H1 (cell line): Measurements from ENCODE around the gene ACTL9. TPM values are rescaled to one million over a fixed set of nuclear protein-coding genes. Genes with fewer than 3 reads are reported as not detected.
A peak's percentile ranks its signal among the peaks of the same experiment; 100 is the strongest.

ENCODE experiments used
- CTCF ChIA-PET: fragments of 300-600 bp; sonication (Branson Sonifier 250); formaldehyde crosslinking; loops from one replicate; lab custom pipeline; 2021; ENCODE audit not compliant: partially characterized antibody; lab: Charles Lee
- POLR2A ChIA-PET: fragments of 300-600 bp; sonication (Branson Sonifier 250); formaldehyde crosslinking; loops from one replicate; lab custom pipeline; 2021; ENCODE audit warnings: inconsistent platforms; ENCODE audit not compliant: partially characterized antibody; lab: Charles Lee
- DNase-seq, 2 experiments: peaks; one replicate each; pipeline versions ENCODE4 v3.0.0 to v3.0.0-alpha.2; 2010 to 2022; ENCODE audit warnings: low spot score in 2 of 2, low read depth in 1 of 2, mixed read lengths in 1 of 2
- FAIRE-seq: peaks from 2 replicates; lab custom pipeline; 2011; peaks lifted over from hg19 to GRCh38; lab: Jason Lieb, UNC
- H2AFZ ChIP-seq: 2 replicates; pipeline ENCODE4 v1.8.1; 2012; ENCODE audit warnings: low read length, inconsistent platforms
- H2AK5ac ChIP-seq: 2 replicates; pipeline ENCODE4 v1.6.1; 2013; ENCODE audit warnings: low read depth, low read length
- H2BK120ac ChIP-seq: replicated peaks from 2 replicates; pipeline ENCODE3; 2013; ENCODE audit warnings: low read depth, low read length, inconsistent platforms
- H2BK12ac ChIP-seq: 2 replicates; pipeline ENCODE4 v1.6.1; 2013; ENCODE audit warnings: low read depth, low read length
- H2BK15ac ChIP-seq: 2 replicates; pipeline ENCODE4 v1.6.1; 2013; ENCODE audit warnings: low read length
- H2BK20ac ChIP-seq: 2 replicates; pipeline ENCODE4 v1.6.1; 2013; ENCODE audit warnings: low read length
- H2BK5ac ChIP-seq: 2 replicates; pipeline ENCODE4 v1.6.1; 2013; ENCODE audit warnings: low read depth, low read length
- H3K14ac ChIP-seq: 2 replicates; pipeline ENCODE4 v1.6.1; 2013; ENCODE audit warnings: inconsistent platforms; ENCODE audit not compliant: insufficient read length
- H3K18ac ChIP-seq: 2 replicates; pipeline ENCODE4 v1.6.1; 2013; ENCODE audit warnings: low read length; ENCODE audit errors: extremely low read depth
- H3K23ac ChIP-seq: 2 replicates; pipeline ENCODE4 v1.6.1; 2013; ENCODE audit warnings: inconsistent platforms; ENCODE audit not compliant: insufficient read length
- H3K23me2 ChIP-seq: 2 replicates; pipeline ENCODE4 v1.6.1; 2013; ENCODE audit warnings: low read depth, low read length
- H3K27ac ChIP-seq: 2 replicates; pipeline ENCODE4 v1.6.1; 2011; ENCODE audit warnings: low read depth, low read length, inconsistent platforms
- H3K27me3 ChIP-seq, 4 experiments: replicated peaks in 1 of 4; 1 replicate in 1 of 4; 2 replicates in 3 of 4; pipeline versions ENCODE4 v1.6.1 to v1.8.1; 2011 to 2013; ENCODE audit warnings: low read length in 3 of 4, mild to moderate bottlenecking in 3 of 4, inconsistent platforms in 2 of 4, mixed read lengths in 2 of 4, moderate library complexity in 1 of 4; ENCODE audit not compliant: control insufficient read depth in 3 of 4, insufficient read depth in 3 of 4; ENCODE audit errors: extremely low read depth in 1 of 4
- H3K36me3 ChIP-seq, 4 experiments: 2 replicates each; pipeline versions ENCODE4 v1.6.1 to v1.8.1; 2011 to 2013; ENCODE audit warnings: mild to moderate bottlenecking in 4 of 4, low read length in 3 of 4, moderate library complexity in 2 of 4, control low read depth in 1 of 4, inconsistent platforms in 1 of 4; ENCODE audit not compliant: insufficient read depth in 4 of 4, control insufficient read depth in 2 of 4
- H3K4ac ChIP-seq: replicated peaks from 2 replicates; pipeline ENCODE3; 2013; ENCODE audit warnings: low read length, low read depth, mixed read lengths, inconsistent platforms; ENCODE audit not compliant: insufficient read length
- H3K4me1 ChIP-seq, 4 experiments: replicated peaks in 1 of 4; 1 replicate in 1 of 4; 2 replicates in 3 of 4; pipeline versions ENCODE4 v1.6.1 to v1.8.1; 2011 to 2013; ENCODE audit warnings: low read length in 3 of 4, inconsistent platforms in 2 of 4, mixed read lengths in 1 of 4; ENCODE audit not compliant: insufficient read depth in 4 of 4, control insufficient read depth in 3 of 4
- H3K4me2 ChIP-seq, 2 experiments: 2 replicates each; pipeline versions ENCODE4 v1.6.1 to v1.8.1; 2011 to 2013; ENCODE audit warnings: low read depth in 2 of 2, low read length in 2 of 2, control low read depth in 1 of 2, inconsistent platforms in 1 of 2, mild to moderate bottlenecking in 1 of 2; ENCODE audit not compliant: insufficient read depth in 1 of 2
- H3K4me3 ChIP-seq, 4 experiments: fragments of 200-600, 300-600 bp in 1 of 4; sonication (generic), shearing (Covaris generic), sonication (Bioruptor Twin) in 1 of 4; 2 replicates each; pipeline versions ENCODE4 v1.5.1 to v1.8.1; 2011 to 2016; ENCODE audit warnings: low read length in 4 of 4, low read depth in 3 of 4, control low read depth in 2 of 4, inconsistent platforms in 2 of 4, mild to moderate bottlenecking in 2 of 4, mixed read lengths in 1 of 4, moderate library complexity in 1 of 4; ENCODE audit not compliant: insufficient read depth in 2 of 4; ENCODE audit errors: extremely low read depth in 1 of 4
- H3K56ac ChIP-seq: replicated peaks from 2 replicates; pipeline ENCODE3; 2013; ENCODE audit warnings: low read depth, mild to moderate bottlenecking, mixed read lengths, low read length, inconsistent platforms; ENCODE audit not compliant: insufficient read length
- H3K79me1 ChIP-seq: 2 replicates; pipeline ENCODE4 v1.6.1; 2013; ENCODE audit warnings: low read depth, low read length, control low read depth
- H3K79me2 ChIP-seq, 2 experiments: 2 replicates each; pipeline versions ENCODE4 v1.6.1 to v1.8.1; 2012 to 2013; ENCODE audit warnings: low read length in 2 of 2, mild to moderate bottlenecking in 2 of 2, inconsistent platforms in 1 of 2; ENCODE audit not compliant: insufficient read depth in 2 of 2, control insufficient read depth in 1 of 2
- H3K9ac ChIP-seq, 4 experiments: replicated peaks in 1 of 4; 1 replicate in 1 of 4; 2 replicates in 3 of 4; pipeline versions ENCODE4 v1.6.1 to v1.8.1; 2011 to 2013; ENCODE audit warnings: low read depth in 3 of 4, low read length in 3 of 4, control low read depth in 2 of 4, mild to moderate bottlenecking in 2 of 4, moderate library complexity in 2 of 4, inconsistent platforms in 1 of 4; ENCODE audit errors: extremely low read depth in 1 of 4
- H3K9me3 ChIP-seq, 2 experiments: 2 replicates each; pipeline versions ENCODE4 v1.6.1 to v1.8.1; 2012 to 2013; ENCODE audit warnings: mild to moderate bottlenecking in 2 of 2, moderate library complexity in 2 of 2, control low read depth in 1 of 2, inconsistent platforms in 1 of 2, low read depth in 1 of 2, low read length in 1 of 2, mixed read lengths in 1 of 2; ENCODE audit not compliant: insufficient read depth in 2 of 2
- H4K20me1 ChIP-seq, 2 experiments: replicated peaks in 1 of 2; 2 replicates each; pipeline versions ENCODE3 to v1.8.1; 2011 to 2013; ENCODE audit warnings: inconsistent platforms in 2 of 2, low read length in 2 of 2, mild to moderate bottlenecking in 1 of 2; ENCODE audit not compliant: insufficient read depth in 2 of 2, control insufficient read depth in 1 of 2
- H4K5ac ChIP-seq: 2 replicates; pipeline ENCODE4 v1.6.1; 2013; ENCODE audit warnings: low read length, low read depth, mixed read lengths, inconsistent platforms; ENCODE audit not compliant: insufficient read length
- H4K8ac ChIP-seq: 2 replicates; pipeline ENCODE4 v1.8.0; 2013; ENCODE audit warnings: mild to moderate bottlenecking, moderate library complexity, low read length, inconsistent platforms; ENCODE audit not compliant: insufficient read depth; ENCODE audit errors: extremely low read depth
- H4K91ac ChIP-seq: replicated peaks from 2 replicates; pipeline ENCODE3; 2013; ENCODE audit warnings: low read length, mixed read lengths, inconsistent platforms; ENCODE audit not compliant: insufficient read length
- EGR1 ChIP-seq: IDR thresholded peaks from 2 replicates; pipeline ENCODE4 v1.6.1; 2011; ENCODE audit warnings: low read depth, low read length, borderline replicate concordance
- HDAC2 ChIP-seq, 2 experiments: fragments of 300-600 bp in 1 of 2; sonication (generic) in 1 of 2; IDR thresholded peaks; 2 replicates each; pipeline ENCODE4 v1.6.1; 2011 to 2012; ENCODE audit warnings: low read depth in 2 of 2, low read length in 2 of 2, mild to moderate bottlenecking in 2 of 2, moderate library complexity in 2 of 2, borderline replicate concordance in 1 of 2, inconsistent platforms in 1 of 2
- JUND ChIP-seq: IDR thresholded peaks from 2 replicates; pipeline ENCODE4 v1.6.1; 2011; ENCODE audit warnings: mild to moderate bottlenecking, improper control_type of control experiment, low read length
- KDM1A ChIP-seq: fragments of 200-600, 300-600 bp; sonication (generic); IDR thresholded peaks from 2 replicates; pipeline ENCODE4 v1.7.1; 2016; ENCODE audit warnings: mild to moderate bottlenecking, low read length, borderline replicate concordance
- RFX5 ChIP-seq: IDR thresholded peaks from 2 replicates; pipeline ENCODE4 v1.6.1; 2011; ENCODE audit warnings: low read depth, low read length, improper control_type of control experiment, borderline replicate concordance
- WGBS, 2 experiments: shearing (Covaris generic) in 1 of 2; methylation state at CpG; one replicate each; pipeline versions ENCODE4 v1.1.6 to v1.1.7; 2013 to 2015; ENCODE audit warnings: low lambda C conversion rate in 2 of 2, mixed read lengths in 2 of 2, inconsistent platforms in 1 of 2, low coverage in 1 of 2, missing lambda C conversion rate in 1 of 2; ENCODE audit not compliant: insufficient replicate concordance in 2 of 2, insufficient coverage in 1 of 2, insufficient read length in 1 of 2; ENCODE audit errors: extremely low coverage in 1 of 2, missing lambda C conversion rate in 1 of 2; 5-methylcytosine and 5-hydroxymethylcytosine counted together
- polyA plus RNA-seq, 7 experiments: library from polyadenylated mRNA; depleted of rRNA in 3 of 7; stranded (reverse) in 5 of 7; unstranded in 2 of 7; fragments of >200 nt in 5 of 7; fragments of 200-250 nt in 2 of 7; gene quantifications; 1 replicate in 5 of 7; 2 replicates in 1 of 7; 4 replicates in 1 of 7; pipeline versions ENCODE4 v1.2.1 to v1.2.3, GENCODE V29; 2011 to 2013; ENCODE audit warnings: missing spikeins in 2 of 7, mixed read lengths in 2 of 7
- total RNA-seq: library from RNA; stranded (reverse); fragmentation: NEBNext Ultra II Directional; extraction: Animal tissue kit (Norgen Biotek cat#: 25700); gene quantifications from 2 replicates; pipeline ENCODE4 v1.2.1, GENCODE V29; 2021

Gene ACTL9
- total and polyA plus RNA-seq, 2 of the 8 experiments (the other 6 are each of a cell fraction or from before 2014, with no cell fraction given) = not detected

GRCh38 chr19:8664671-8665057, 33.9 kb downstream of the ACTL9 start:
- H3K79me1 ChIP-seq = no peaks in the 10 kb centered on the region
- no peak overlapping the region for H3K56ac ChIP-seq
- H3K4me2 ChIP-seq = no peak overlapping the region
- H3K4ac ChIP-seq = no peak overlapping the region
- no peak overlapping the region for H3K23ac ChIP-seq
- no peak overlapping the region for H3K4me3 ChIP-seq
- no peak overlapping the region for H4K8ac ChIP-seq
- DNase-seq = no peak
- H2AK5ac ChIP-seq = no peak overlapping the region
- no peak overlapping the region for H4K5ac ChIP-seq
- H3K18ac ChIP-seq = no peak overlapping the region
- FAIRE-seq = no peak
- no peak overlapping the region for H3K27ac ChIP-seq
- CTCF ChIA-PET = interaction anchor here (0.6 to 2.0 kb wide), 4 partner anchors 11 to 376 kb away, joined by 3 to 7 read pairs (median 4); no protein-coding TSS in a partner anchor
- no peak overlapping the region for H2BK5ac ChIP-seq
- H3K14ac ChIP-seq = no peak overlapping the region
- H3K4me1 ChIP-seq = no peaks in the 10 kb centered on the region; a peak in 1 of 7 replicates
- no peak overlapping the region for H4K91ac ChIP-seq
- no peaks in the 10 kb centered on the region for H4K20me1 ChIP-seq
- H3K9ac ChIP-seq = no peak overlapping the region
- H2BK20ac ChIP-seq = no peak overlapping the region
- no peak for TF ChIP-seq JUND
- TF ChIP-seq RFX5 = no peak
- TF ChIP-seq EGR1 = no peak
- peak; percentile 73; the same call in 1 of the 2 replicates for TF ChIP-seq KDM1A
- TF ChIP-seq HDAC2 (IDR thresholded peaks at IDR 0.05; ENCODE audit: borderline replicate concordance in 1 of 2, low read depth in 2 of 2, low read length in 2 of 2) = 0 out of 4 replicates have a peak, but pooled peaks of 1 of the 2 experiments have one; percentile 38
- no peaks in the 10 kb centered on the region for H3K27me3 ChIP-seq
- H2AFZ ChIP-seq = no peak overlapping the region
- H3K9me3 ChIP-seq = peaks cover 0 to 4% of the 10 kb centered on the region in 2 experiments; a peak in 2 of 4 replicates
- H2BK120ac ChIP-seq = no peak overlapping the region
- 82% methylated on average over 4 of the region's 4 CpGs; no CpG with 5 or more reads in 1 of the 2 experiments for WGBS, 2 experiments
- H3K79me2 ChIP-seq = no peaks in the 10 kb centered on the region
- no peak overlapping the region for H2BK15ac ChIP-seq
- POLR2A ChIA-PET = interaction anchor here (0.6 kb wide), 1 partner anchor 903 kb away, joined by 4 read pairs; no protein-coding TSS in a partner anchor
- no peaks in the 10 kb centered on the region for H3K36me3 ChIP-seq
- H2BK12ac ChIP-seq = no peak overlapping the region
- H3K23me2 ChIP-seq = peaks cover 9% of the 10 kb centered on the region; the same call in 1 of the 2 replicates
